Colonic mucosa (tissue), 4 donors: ENCODE measurements around the gene RPUSD4. TPM values are rescaled to one million over a fixed set of nuclear protein-coding genes. Genes with fewer than 3 reads are reported as not detected.

Source experiments
- DNase-seq: peaks from one replicate; pipeline ENCODE4 v3.0.0-alpha.2; 2020
- H3K27ac ChIP-seq: fragments of 200-600 bp; one replicate; pipeline ENCODE4 v1.8.0; 2021
- H3K27me3 ChIP-seq: fragments of 200-600 bp; one replicate; pipeline ENCODE4 v1.8.0; 2021
- H3K36me3 ChIP-seq: fragments of 200-600 bp; one replicate; pipeline ENCODE4 v1.8.0; 2021
- H3K4me1 ChIP-seq: fragments of 200-600 bp; one replicate; pipeline ENCODE4 v1.8.0; 2021; ENCODE audit warnings: mild to moderate bottlenecking
- H3K4me3 ChIP-seq: fragments of 200-600 bp; one replicate; pipeline ENCODE4 v1.8.0; 2021
- H3K9ac ChIP-seq, 2 donors: one replicate each; pipeline ENCODE4 v1.7.0; 2013; ENCODE audit warnings: control low read depth in 2 of 2, low read depth in 2 of 2, low read length in 2 of 2
- H3K9me3 ChIP-seq: fragments of 200-600 bp; one replicate; pipeline ENCODE4 v1.8.0; 2021
- CTCF ChIP-seq: fragments of 200-600 bp; IDR thresholded peaks from one replicate; pipeline ENCODE4 v1.8.0; 2022; ENCODE audit warnings: antibody characterized with exemption, mild to moderate bottlenecking
- intact Hi-C: fragments of 100-400 bp; cut with DNase I; formaldehyde crosslinking; loops from one replicate; pipeline ENCODE4 v1.14.1; 2022
- total RNA-seq, 2 donors: library from RNA; stranded (reverse); fragmentation: NEBNext Ultra II Directional in 1 of 2; extraction: Animal tissue kit (Norgen Biotek cat#: 25700) in 1 of 2; gene quantifications; one replicate each; pipeline ENCODE4 v1.2.1, GENCODE V29; 2021
- donor health status: healthy.
- donor health status: DM: no; HTN: no; CAD: no.
- donor health status: DM: no; HTN: no; CAD: no.

The RPUSD4 gene
- total RNA-seq, 2 donors from 2014 or later, result 14.4 to 25.1 TPM

- Histone ChIP-seq H3K36me3 (no peaks in the 10 kb centered on the region), H3K27ac (no peak overlapping the region), H3K9ac (no peak overlapping the region), H3K4me1 (no peaks in the 10 kb centered on the region), H3K27me3 (no peaks in the 10 kb centered on the region), H3K9me3 (no peaks in the 10 kb centered on the region), H3K4me3 (no peak overlapping the region)
- no peak for TF ChIP-seq CTCF
- intact Hi-C loops, result loop anchor here (5.0 kb wide), 2 partner anchors 134 to 249 kb away; no protein-coding TSS in a partner anchor
- DNase-seq, result no peak
Measured at GRCh38 chr11:126191379-126192073, 19.9 kb downstream of the RPUSD4 start.

GRCh38 chr11:126190792-126191191 lies 20.7 kb downstream of the RPUSD4 start:
- H3K4me3 ChIP-seq, result no peak overlapping the region
- no peak overlapping the region for H3K9ac ChIP-seq
- no peaks in the 10 kb centered on the region for H3K27me3 ChIP-seq
- no peaks in the 10 kb centered on the region for H3K4me1 ChIP-seq
- intact Hi-C loops, result loop anchor here (5.0 kb wide), 2 partner anchors 133 to 248 kb away; no protein-coding TSS in a partner anchor
- no peak for TF ChIP-seq CTCF
- H3K36me3 ChIP-seq, result no peaks in the 10 kb centered on the region
- no peaks in the 10 kb centered on the region for H3K9me3 ChIP-seq
- no peak for DNase-seq
- H3K27ac ChIP-seq, result no peak overlapping the region

- H3K9ac ChIP-seq, result no peak overlapping the region
- H3K27ac ChIP-seq, result no peak overlapping the region
- no peak for TF ChIP-seq CTCF
- intact Hi-C loops, result no loop called here
- H3K9me3 ChIP-seq, result no peaks in the 10 kb centered on the region
- H3K27me3 ChIP-seq, result no peaks in the 10 kb centered on the region
- no peaks in the 10 kb centered on the region for H3K36me3 ChIP-seq
- no peak overlapping the region for H3K4me3 ChIP-seq
- DNase-seq, result no peak
- no peaks in the 10 kb centered on the region for H3K4me1 ChIP-seq
Measured at GRCh38 chr11:126189109-126189929, 22.1 kb downstream of the RPUSD4 start.

GRCh38 chr11:126188332-126189108 lies 22.9 kb downstream of the RPUSD4 start:
- intact Hi-C loops, result no loop called here
- DNase-seq, result no peak

More at GRCh38 chr11:126188332-126189108, 22.9 kb downstream of the RPUSD4 start:
- no peak overlapping the region for H3K27ac ChIP-seq
- no peak overlapping the region for H3K4me3 ChIP-seq
- no peaks in the 10 kb centered on the region for H3K4me1 ChIP-seq
- no peaks in the 10 kb centered on the region for H3K27me3 ChIP-seq
- H3K9me3 ChIP-seq, result no peaks in the 10 kb centered on the region
- TF ChIP-seq CTCF, result no peak
- H3K9ac ChIP-seq, result no peak overlapping the region
- H3K36me3 ChIP-seq, result no peaks in the 10 kb centered on the region
